HG03064 (cell line): ENCODE measurements around the gene FAM78A.
"Not testable (repeated sequence)": the region's sequence is repeated elsewhere in the genome, so short reads cannot be mapped to it uniquely, and the experiment has no call there.

Experiments
- ATAC-seq: cut with Tn5 transposase; IDR thresholded peaks from one replicate; pipeline ENCODE4 v1.9.1; 2021; ENCODE audit warnings: low read depth; ENCODE audit not compliant: unreplicated experiment

The FAM78A gene

DNA sequence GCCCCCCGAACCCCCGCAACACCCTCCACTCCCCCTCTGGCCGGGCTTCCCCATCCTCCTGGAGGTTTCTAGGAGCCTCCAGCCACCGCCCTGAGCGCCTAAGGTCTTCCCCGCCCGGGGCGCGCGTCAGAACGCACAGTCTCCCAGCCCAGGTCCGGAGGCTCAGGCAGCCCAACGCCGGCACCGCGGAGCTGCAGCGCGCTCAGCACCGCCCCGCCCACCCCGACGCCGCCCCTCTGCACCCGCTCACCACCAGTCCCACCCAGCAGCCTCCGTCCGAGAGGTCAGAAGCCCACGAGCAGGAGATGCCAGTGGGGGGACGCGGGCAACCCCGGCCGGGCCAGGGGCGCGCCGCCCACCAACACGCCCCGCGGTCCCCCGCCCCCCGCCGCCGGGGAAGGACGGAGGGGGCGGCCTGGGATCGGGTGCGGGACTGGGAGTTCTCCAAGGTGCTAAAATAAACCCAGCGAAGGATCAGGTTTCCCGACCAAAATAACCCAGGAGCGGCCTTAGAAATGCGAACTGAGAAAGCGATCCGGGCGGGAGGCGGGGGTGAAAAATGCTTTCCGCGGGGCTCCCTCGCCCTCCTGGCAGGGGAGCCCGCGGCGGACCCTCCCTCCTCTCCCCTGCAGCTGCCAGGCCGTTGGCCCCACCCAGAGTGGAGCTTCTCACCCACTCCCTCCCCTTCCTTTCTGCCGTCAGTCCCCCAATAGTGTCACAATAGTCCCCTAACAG, 6.5 kb upstream of the FAM78A start:
- no peak for ATAC-seq

DNA sequence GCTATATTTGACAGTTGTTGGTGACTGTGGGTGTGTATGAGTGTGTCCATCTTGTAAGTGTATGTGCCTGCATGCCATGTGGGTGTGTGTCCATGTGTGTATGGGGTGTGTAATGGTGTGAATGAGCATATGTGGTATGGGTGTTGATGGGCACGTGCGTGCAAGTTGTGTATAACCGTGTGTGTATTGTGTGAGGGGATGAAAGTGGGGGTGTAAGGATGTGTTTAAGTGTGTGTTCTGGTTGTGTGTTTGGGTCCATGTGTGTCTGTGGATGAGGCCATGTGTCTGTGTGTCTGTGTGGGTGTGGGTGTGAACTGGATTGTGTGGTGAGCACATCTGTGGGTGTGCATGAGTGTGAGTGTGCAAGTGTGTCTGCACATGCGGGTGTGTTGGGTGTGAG, 5.9 kb upstream of the FAM78A start:
- no peak for ATAC-seq

DNA sequence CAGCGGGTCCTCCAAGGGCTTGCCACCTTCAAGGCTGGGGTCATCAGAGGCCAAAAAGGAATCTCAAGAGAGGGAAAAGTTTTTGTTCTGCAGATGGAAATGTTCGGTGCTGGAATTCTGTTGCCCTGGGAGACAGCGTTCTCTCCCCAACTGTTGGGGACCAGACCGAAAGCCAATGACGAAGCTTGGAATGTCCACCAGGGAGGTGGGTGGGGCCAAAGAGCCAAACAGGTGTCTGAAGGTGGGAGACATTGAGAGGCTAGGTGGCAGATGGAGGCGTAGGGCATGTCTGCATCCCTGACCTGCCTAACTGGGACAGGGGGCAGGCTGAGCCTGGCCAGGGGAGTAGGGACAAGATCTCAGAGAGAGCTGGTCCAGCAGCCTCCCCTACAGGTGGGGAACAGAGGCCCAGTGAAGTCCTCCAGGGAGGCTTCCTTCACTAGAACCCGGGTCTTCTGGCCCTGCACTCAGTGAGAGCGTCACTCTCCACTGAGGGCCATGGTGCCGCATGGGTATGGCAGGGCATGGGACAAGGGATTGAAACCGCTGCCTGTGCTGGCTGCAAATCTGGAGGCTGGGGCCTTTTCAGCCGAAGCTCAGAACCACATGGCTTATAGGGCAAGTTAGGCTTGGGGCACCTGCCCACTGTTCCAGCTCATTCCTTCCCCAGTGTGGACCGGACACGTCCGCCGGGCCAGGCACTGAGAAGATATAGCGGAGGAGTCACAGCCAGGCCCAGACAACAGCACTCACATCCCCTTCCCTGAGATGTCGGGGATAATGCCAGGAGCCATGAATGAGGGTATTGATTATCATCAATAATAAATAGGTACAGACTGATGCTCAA, 5.0 kb upstream of the FAM78A start:
- ATAC-seq: no peak

DNA sequence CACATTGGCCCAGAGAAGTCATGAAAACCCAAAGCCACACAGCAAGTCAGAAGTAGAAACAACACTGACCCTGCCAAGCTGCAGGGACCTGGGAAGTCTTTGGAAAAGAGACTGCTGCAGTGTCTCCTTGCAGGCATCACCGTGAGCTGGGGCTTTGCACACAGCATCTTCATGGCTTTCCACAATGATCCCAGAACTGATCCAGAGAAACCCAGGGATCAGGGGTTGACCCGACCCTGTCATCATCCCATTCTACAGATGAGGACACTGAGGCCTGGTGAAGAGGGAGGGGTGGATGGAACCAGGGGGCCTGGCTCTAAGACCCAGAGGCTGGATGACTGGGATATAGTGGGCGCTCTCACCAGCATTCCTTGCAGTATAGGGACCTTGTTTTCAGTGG, 4.3 kb upstream of the FAM78A start:
- no peak for ATAC-seq

DNA sequence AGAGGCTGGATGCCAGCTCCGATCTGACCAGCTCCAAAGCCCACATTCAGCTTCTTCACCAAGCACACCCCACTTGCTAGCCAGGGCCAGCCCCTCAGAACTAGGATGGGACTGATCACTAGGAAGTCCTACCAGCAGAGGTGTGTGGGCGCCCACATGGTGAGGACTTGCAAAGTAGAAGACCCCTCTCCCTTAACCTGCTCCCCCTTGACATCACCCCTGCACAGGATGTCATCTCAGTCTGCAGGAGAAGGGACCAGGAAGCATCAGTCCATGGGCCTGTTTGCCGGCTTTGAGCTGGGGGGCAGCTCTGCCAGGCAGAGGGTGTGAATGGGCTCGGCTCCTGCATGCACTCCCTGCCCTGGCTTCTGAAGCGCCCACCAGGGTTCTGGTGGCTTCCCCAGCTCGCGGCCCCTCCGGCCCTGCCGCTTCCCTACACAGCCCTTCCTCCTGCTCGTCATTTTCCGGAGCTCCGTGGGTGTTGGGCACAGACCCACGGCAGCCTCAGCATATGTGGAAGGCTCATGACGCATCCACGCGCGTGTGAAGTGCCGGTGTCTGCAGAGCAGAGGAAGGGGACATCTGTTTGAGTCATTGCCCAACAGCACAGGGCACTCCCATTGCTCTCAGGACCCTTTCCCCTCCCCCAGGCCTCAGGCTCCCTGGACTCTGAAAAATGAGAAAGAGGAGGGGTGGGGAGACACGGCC, 3.7 kb upstream of the FAM78A start:
- no peak for ATAC-seq

DNA sequence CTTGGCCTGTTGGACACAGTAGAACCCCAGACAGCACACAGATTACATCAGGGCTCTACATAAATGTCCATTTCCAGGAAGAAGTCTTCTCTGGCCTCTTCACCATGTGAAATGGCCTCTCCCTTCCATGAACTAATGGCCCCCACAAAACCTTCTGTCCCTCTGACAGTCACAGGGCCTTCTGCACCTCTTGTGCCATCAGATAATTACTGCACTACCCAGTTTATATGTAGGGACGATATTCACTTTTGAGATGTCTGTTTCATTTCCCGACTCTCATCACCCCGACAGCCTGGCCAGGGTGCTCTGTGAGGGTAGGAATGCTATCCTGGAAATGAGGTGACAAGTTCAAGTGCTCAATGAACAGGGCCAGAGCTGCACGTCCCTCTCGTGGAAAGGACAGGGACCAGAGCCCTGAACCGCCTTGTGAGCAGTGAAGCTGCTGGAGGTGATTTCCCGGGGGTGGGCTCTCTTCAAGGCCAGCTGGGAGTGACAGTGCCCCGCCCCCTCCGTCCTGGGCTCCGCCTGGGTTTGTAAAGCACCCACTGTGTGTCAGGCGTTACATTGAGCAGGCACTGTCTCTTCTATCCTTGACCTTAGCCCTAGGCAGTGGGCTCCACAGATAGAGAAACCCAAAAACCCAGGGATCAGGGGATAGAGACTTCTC, 3.0 kb upstream of the FAM78A start:
- ATAC-seq: no peak

DNA sequence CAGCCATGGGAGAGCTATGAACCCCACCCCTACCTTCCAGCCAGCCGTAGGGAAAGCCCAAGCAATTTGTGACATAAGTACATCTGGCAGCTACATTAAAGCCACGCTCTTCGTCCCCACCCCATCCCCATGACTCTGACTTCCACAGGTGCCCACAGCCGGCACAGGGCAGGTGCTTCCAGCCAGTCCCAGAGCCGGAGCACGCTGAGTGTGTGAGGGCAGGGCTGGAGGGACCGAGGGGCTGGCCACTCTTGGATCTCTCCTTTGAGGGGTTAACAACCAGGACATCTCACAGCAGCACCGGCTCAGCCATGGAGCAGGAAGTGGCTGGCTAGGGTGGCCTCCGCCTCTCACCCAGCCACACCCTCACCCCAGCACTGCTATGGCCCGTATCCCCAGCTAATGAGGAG, 2.4 kb upstream of the FAM78A start:
- no peak for ATAC-seq

DNA sequence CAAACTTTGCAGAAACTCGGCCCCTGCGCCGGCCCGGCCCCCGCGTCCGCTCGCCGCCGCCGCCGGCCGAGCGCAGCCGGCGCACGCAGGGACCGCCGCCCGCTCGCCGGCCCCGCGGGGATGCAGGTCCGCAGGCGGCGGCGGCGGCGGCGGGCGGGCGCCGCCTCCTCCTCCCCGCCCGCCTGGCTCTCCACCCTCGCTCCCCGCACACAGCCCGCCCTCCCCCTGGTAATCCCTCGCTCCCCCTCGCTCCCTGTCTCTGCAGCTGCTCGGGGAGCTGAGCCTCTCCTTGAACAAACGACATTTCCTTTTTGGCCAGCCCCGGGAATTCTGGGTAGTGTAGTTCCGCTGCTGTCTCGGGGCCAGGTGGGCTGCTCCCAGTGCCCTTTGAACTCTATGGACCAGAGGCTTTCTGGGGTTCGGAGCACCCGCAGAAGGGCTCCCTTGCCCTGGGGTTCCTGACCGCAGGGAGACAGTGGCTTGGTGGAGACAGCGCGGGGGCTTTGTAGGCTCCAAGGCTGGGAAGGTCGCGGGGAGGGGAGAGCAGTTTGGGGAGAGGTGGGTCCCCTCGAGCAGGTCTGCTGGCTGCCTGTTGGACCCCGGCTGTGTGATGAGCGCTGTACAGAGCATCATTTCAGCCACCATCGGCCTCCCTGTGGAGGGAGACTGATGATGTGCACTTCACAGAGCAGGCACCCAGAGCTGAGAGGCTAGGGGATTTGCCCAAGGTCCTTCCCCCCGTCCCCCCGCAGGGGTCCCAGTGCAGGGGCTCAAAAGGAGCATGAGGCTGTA, 1.8 kb upstream of the FAM78A start:
- ATAC-seq: no peak

DNA sequence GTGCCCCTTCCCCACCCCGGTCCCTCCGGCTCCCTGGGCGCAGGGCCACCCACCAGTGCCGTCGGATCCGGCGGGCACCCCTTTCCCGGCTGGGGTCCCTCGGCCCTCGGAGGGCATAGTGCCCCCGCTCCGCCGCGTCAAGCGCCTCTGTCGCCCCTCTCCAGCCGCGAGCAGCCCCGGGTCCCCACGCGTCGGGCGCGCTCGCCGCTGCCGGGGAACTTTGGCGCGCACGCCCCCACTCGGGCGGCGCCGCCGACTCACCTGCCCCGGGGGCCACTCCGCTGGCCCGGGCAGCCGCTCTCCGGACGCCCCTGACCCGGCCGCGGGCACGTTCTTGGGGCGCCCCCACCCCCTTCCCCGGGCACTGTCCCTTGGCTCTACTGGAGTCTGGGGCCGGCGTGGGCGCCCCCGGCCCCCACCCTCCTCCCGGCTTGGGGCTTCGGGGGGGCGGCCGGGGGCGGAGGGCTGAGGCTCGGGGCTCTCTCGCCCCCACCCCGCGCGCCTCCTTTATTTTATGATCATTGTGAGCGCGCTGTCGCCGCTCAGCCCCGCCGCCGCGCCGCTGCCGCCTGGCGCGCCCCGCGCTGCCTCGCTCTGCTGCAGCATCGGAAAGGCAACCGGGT, 1.1 kb upstream of the FAM78A start:
- ATAC-seq: no peak

DNA sequence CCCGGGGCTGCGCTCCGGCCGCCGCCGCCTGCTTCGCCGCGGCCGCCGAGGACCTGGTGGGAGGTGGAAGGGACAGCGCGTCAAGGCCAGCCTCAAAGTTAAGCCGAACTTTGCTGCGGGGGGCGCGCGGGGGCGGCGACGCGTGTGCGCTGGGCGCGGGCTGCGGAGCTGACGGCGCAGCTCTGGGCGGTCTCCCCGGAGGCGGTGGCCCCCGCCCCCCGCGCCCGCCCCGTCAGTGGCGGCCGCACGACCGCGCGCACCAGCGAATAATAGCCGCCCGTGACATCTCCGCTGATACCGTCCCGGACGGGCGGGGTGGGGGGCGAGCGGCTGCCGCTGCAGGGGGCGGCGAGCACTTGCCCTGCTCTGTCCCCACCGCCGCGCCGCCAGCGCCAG, 579 bp upstream of the FAM78A start:
- ATAC-seq: no peak

DNA sequence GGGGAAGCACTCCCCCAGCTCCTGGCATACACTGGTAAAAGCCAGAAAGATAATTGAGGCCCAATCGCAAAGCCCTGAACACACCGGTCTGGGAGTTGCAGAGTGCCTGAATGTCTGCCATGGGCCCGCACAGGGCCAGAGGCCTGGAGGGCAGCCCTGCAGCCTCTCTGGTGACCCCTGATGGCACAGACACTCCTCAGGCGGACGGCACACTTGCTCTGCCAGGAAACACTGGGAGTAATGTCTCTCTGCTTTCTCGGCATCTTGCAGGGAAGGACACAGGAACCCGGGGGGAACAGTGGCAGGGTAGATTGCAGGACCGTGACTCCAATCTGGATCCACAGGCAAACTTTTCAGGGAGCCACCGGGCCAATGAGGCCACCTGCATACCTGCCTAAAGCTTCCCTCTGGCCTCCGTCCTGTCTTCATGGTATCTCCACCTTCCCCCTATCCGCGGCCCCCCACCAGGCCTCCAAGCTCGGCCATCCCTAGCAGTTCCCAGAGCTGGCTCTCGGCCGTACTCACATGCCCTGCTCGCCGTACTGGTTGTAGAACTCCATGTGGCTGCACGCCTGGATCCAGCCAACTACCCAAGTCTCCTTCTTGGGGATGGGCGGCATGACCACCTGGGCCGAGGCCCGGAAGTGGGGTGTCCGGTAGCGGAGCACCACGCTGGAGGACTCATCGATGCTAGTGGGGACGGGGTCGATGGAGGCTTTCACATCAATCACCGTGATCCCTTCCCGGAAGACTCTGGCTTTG, 797 bp downstream of the FAM78A start:
- no peak for ATAC-seq

DNA sequence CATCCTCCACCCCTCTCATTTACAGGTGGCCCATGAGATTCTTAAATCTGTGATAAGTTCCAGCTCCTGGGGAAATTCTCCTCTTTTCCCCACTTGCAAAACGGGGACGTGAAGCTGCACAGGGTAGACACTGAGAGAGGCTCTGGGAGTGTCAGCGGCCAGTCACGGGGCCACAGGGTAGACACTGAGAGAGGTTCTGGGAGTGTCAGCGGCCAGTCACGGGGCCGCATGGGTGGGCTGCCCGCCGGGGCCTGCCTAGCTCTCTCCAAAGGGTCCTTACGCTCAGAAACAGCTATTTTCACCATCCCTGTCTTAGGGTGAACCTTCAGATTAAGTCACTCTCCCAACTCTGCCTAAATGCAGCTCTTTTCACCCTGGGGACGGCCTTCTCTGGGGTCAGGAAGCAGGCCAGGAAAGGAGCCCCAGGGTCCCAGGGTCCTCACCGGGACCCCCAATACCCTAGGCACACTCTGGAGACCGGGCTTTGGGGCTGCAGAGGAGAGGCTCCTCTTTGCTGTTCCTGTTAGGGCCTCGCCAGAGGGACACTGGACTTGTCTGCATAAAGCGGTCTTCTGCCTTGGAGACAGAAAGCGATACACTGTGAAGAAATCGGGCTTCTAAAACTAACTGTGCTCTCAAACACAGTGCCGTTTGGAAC, 1.5 kb downstream of the FAM78A start:
- no peak for ATAC-seq

DNA sequence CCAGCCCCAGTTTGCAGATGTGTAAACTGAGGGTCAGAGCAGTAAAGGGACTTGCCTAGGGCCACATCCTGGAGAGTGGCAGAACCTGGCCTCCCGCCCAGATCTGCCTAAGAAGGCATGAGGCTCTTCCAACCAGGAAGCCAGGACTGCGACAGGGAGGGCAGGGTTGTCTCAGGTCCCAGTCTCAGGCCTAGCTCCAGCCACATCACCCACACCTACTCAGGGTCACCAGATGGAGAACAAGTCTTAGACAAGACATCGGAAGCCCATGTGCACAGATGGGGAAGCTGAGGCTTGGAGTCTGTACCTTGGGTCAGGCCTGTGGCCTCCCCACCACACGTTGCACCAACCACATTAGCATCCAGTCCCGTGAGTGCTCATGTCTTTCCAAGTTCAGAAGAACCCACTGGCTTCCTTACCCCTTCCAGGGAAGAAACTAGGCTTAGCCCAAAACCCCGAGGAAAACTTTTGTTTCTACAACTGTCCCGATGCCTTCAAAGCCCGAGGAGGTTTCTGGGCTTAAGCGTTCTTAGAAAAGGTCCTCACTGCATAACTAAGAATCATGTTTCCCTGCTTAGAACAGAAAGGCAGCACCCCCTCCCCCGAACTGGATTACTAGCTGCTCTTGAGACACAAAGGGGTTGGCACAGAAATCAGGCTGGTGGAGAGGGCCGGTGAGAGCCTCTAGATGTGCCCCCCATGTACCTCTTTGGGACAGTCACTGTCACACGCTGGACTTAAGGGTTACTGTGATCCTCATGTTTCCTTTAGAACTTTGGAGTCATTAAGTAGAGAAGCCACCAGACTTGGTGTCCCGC, 2.2 kb downstream of the FAM78A start:
- ATAC-seq: no peak

DNA sequence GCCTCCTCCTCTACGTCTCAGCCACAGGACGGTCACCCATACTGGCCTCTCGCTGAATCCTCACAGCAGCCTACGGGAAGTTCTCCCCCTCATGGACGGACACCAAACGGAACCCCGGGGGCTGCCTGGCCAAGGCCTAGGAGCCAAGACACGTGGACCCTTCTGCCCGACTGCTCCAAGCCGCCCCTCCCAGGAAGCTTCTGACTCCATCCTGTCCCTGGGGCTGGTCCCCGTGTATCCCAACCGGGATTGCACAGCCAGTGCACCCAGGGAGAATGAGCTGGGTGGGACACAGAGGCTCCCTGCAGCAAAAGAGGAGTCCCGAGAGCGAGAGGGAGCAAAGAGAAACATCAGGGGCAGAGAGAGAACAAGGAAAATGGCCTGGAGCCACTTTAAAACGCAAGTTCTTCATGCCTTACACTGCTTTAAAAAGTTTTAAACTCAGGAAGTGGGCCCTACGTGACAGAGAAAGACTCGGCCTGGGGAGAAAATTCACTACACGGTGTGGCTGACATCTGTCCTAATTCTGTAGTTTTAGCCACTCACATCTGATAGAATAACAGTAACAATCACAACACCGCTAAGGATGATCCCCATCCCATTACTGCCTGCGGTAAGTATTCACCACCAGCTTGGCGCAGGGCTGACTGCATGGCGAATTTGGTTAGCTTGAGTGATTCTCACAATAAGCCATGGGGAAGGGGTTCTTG, 3.0 kb downstream of the FAM78A start:
- ATAC-seq: no peak

DNA sequence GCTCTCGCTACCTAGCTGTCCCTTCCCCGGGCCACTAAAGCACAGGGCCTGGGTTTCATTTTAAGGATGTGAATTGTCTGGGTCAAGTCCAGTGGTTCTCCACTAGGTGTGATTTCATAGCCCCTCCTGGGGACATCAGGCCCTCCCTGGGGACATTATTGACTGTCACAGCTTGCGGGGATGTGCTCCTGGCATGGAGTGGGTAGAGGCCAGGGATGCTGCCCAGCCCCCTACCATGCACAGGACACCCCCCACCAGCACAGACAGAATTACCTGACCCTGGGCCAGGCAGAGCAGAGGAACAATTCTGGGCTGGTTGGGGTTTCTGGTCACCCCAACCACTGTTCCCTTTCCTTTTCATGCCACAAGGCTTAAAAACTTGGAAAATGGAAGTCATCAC, 4.1 kb downstream of the FAM78A start:
- ATAC-seq: no peak

DNA sequence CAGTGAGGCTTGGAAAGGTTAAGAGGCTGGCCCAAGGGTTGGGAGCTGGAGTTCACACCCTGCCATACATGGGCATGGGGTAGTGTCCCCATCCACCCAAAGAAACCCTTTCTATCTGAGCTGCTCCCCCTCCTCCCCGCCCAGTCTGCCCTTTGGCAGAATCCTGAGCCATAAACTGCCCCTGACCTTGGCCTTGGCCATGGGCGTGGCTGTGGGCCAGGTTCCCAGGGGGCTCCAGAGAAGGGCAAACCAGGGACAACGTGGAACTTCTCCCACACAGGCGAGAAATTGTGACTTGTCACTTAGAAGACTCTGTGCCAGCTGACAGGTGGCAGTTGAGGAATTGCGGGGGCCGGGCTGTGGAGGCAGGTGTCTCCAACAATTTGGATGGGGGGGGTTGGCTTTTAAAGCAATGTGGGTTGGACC, 4.8 kb downstream of the FAM78A start:
- no peak for ATAC-seq

DNA sequence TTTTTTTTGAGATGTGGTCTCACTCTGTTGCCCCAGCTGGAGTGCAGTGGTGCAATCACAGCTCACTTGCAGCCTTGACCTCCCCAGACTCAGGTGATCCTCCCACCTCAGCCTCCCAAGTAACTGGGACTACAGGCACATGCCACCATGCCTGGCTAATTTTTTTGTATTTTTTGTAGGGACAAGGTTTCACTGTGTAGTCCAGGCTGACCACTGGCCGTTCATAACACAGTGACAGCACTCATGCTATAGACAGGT, 5.4 kb downstream of the FAM78A start:
- not testable (repeated sequence) for ATAC-seq
